ENCODE results near the gene LY86. TPM values are rescaled to one million over a fixed set of nuclear protein-coding genes. Genes with fewer than 3 reads are reported as not detected.

LY86 gene
- total RNA-seq, 1 donor from 2014 or later: not detected

- Histone ChIP-seq H3K9me3 (no peaks in the 10 kb centered on the region), H3K27ac (no peak overlapping the region), H3K4me1 (no peaks in the 10 kb centered on the region), H3K4me3 (no peak overlapping the region), H3K36me3 (no peaks in the 10 kb centered on the region), H3K27me3 (no peaks in the 10 kb centered on the region)
- TF ChIP-seq CTCF (IDR thresholded peaks at IDR 0.05): no peak
- intact Hi-C loops (cut with DNase I): no loop called here
- DNase-seq (ENCODE audit: low spot score in 2 of 2): no peak
Observed at GRCh38 chr6:6623553-6623952, 35.0 kb downstream of the LY86 start.

- Histone ChIP-seq H3K27ac (no peak overlapping the region), H3K36me3 (no peaks in the 10 kb centered on the region), H3K4me1 (no peaks in the 10 kb centered on the region), H3K27me3 (no peaks in the 10 kb centered on the region), H3K4me3 (no peak overlapping the region), H3K9me3 (no peaks in the 10 kb centered on the region)
- no peak for TF ChIP-seq CTCF (IDR thresholded peaks at IDR 0.05)
- intact Hi-C loops (cut with DNase I): no loop called here
- DNase-seq (ENCODE audit: low spot score in 2 of 2): no peak
Observed at GRCh38 chr6:6624269-6624990, 35.9 kb downstream of the LY86 start.

- no peak for DNase-seq (ENCODE audit: low spot score in 2 of 2)
- Histone ChIP-seq H3K36me3 (no peaks in the 10 kb centered on the region), H3K4me1 (no peaks in the 10 kb centered on the region), H3K4me3 (no peak overlapping the region), H3K27me3 (no peaks in the 10 kb centered on the region), H3K27ac (no peak overlapping the region), H3K9me3 (no peaks in the 10 kb centered on the region)
- no peak for TF ChIP-seq CTCF (IDR thresholded peaks at IDR 0.05)
- intact Hi-C loops (cut with DNase I): no loop called here
Observed at GRCh38 chr6:6626187-6626586, 37.7 kb downstream of the LY86 start.

- Histone ChIP-seq H3K4me1 (no peaks in the 10 kb centered on the region), H3K4me3 (no peak overlapping the region), H3K9me3 (no peaks in the 10 kb centered on the region), H3K27me3 (no peaks in the 10 kb centered on the region), H3K27ac (no peak overlapping the region), H3K36me3 (no peaks in the 10 kb centered on the region)
- no peak for DNase-seq (ENCODE audit: low spot score in 2 of 2)
- intact Hi-C loops (cut with DNase I): no loop called here
- no peak for TF ChIP-seq CTCF (IDR thresholded peaks at IDR 0.05)
Observed at GRCh38 chr6:6629402-6629801, 40.9 kb downstream of the LY86 start.

- intact Hi-C loops (cut with DNase I): no loop called here
- H3K9me3 ChIP-seq: no peaks in the 10 kb centered on the region
- DNase-seq (ENCODE audit: low spot score in 2 of 2): no peak
- no peaks in the 10 kb centered on the region for H3K27me3 ChIP-seq
- H3K27ac ChIP-seq: no peak overlapping the region
- H3K36me3 ChIP-seq: no peaks in the 10 kb centered on the region
- no peaks in the 10 kb centered on the region for H3K4me1 ChIP-seq
- no peak overlapping the region for H3K4me3 ChIP-seq
- no peak for TF ChIP-seq CTCF (IDR thresholded peaks at IDR 0.05)
Observed at GRCh38 chr6:6631053-6631452, 42.5 kb downstream of the LY86 start.
